OCI-LY3 (cell line): ENCODE results near the gene FOXN1.

ENCODE experiments used
- CTCF ChIP-seq: fragments of 200-600, 300-600 bp; sonication (generic); IDR thresholded peaks from 2 replicates; pipeline ENCODE4 v1.5.1; 2014; ENCODE audit warnings: antibody characterized with exemption, low read length, low read depth
- EZH2phosphoT487 ChIP-seq: fragments of 200-600 bp; shearing (Covaris generic); IDR thresholded peaks from 2 replicates; pipeline ENCODE4 v1.6.1; 2018; ENCODE audit warnings: antibody characterized with exemption, mixed run types, low read depth

DNA sequence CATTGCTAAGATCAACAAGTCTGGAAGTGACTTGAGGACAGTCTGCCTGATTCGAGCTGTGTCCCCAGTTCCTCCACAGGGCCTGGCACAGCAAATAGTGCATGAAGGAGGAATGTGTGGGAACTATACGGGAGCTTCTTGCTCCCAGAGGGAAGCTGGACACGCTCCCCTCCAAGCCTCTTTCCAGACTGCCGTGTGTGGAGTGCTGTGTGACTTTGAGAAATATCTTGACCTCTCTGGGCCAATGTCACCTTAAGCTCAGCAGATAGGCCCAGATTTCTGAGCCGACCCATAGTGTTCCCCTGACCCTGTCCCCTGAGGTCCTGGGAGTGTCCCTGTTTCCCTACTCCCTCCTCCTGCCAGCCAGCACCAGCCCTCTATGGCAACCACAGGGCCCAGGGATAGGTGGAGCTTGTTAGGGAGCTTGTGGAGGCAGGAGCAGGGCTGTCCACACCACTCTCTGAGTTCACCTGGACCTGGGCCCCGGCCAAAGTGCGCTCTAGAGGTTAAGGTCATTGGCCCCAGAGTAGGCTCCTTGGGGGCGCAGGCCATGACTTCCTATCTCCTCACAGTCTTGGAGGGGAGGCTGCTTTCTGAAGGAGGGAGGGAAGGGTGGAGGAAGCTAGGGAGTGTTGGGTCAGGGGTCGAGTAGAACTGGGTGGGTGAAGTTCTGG lies 6.3 kb upstream of the FOXN1 start:
- TF ChIP-seq EZH2phosphoT487 (no peak), CTCF (no peak)
